GM19351 (cell line): ENCODE measurements around the gene PRRX2.

ENCODE experiments used
- ATAC-seq: cut with Tn5 transposase; IDR thresholded peaks from one replicate; pipeline ENCODE4 v1.9.1; 2021; ENCODE audit warnings: mild to moderate bottlenecking, moderate library complexity; ENCODE audit not compliant: unreplicated experiment

The PRRX2 gene

DNA sequence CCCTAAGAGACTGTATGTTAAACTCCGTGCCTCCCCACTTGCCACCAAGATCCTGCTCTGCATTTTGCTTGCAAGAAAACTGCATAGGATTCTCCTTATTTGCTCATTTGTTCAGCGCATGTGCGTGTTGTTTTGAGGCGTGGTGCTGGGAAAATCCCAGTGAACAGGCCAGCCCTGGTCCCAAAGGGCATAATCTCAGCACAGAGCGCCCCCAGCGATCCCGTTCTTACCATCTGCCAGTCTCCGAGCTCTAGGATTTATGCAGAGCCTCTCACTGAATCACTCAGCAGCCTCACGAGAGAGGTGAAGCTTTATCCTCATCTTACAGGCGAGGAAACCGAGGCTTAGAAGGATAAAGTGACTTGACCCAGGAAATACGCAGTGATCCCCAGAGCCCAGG is 11.5 kb downstream of the PRRX2 start:
- no peak for ATAC-seq

DNA sequence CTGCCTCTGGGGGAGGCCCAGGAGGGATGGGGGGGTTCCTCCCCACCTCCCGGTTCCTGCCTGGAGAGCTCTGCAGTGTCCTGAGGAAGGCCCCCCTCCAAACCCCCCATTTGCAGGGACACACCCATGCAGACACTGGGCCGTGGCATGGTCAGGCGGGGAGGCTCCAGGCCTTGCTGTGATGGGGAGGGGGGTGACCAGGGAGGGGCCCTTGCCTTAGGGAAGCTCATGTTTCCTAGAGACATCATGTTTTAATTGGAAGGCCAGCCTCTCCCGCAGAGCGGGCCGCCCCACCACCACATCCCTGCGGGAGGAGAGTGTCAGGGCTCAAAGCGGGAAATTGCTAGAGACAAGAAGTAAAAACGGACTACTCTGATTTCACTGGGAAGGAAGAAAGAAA is 12.0 kb downstream of the PRRX2 start:
- no peak for ATAC-seq

DNA sequence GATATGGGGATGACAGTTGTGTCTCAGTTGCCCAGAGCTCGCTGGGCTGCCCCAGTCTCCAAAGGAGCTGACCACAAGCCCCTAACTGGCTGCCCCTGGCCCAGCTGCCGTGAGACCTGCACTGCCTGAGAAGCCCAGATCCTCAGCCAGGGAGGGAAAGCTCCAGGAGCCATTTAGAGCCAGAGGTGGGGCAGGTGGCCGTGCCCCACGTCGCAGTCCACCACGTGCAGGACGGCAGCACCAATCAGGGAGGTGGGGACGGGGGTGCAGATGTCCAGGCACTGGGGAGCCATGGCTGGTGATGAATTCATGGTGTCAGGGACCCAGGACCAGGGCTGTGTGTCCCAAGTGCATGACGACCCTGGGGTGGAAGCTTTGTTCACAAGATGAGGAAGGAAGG is 13.4 kb downstream of the PRRX2 start:
- no peak for ATAC-seq

- no peak for ATAC-seq
Observed at GRCh38 chr9:129679537-129679936, 14.1 kb downstream of the PRRX2 start.

DNA sequence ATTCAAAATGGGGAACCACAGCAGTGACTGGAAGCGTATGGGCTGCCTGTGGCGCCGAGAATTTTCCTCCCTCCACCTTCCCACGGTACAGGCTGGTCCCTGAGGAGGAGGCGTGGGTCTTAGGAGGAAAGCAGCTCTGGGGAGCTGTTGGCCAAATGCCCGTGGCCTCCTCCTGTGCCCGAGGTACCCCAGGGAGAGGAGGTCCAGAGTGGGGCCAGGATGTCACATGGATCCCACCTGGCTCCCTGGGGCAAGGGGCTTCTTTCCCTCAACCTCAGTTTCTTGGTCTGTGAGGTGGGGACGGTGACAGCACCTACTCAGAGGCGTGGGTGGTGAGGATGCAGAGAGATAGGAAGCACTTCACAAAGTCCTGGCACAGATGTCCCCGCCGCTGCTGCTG is 16.5 kb downstream of the PRRX2 start:
- ATAC-seq, result no peak

GRCh38 chr9:129682381-129682780 is 16.9 kb downstream of the PRRX2 start:
- ATAC-seq, result no peak

DNA sequence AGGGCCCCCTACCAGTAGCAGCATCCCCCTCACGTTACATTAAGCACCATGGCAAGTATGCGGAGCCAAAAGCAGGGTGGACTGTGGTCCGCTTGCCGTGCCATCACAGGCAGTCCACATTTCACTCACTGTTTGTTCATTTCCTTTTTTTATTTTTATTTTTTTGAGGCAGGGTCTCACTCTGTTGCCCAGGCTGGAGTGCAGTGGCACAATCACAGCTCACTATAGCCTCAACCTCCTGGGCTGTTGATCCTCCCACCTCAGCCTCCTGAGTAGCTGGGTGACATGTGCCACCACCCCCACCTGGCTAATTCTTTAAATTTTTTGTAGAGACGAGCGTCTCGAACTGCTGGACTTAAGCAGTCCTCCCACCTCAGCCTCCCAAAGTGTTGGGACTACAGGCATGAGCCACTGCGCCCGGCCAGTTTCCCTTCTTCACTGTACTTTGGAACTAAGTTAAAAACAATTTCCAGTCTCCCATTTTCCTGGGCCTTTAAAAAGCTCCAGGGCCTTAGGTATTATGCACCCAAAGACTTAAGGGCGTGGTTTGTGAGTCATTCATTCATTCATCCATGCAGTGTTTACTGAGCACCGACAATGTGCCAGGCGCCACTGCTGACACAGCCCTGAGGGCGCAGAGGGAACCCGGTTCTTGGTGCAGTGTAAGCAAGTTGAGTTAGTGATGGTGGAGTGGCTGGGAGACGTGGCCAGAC is 19.9 kb downstream of the PRRX2 start:
- no peak for ATAC-seq

- ATAC-seq, result no peak
Observed at GRCh38 chr9:129685933-129686259, 20.4 kb downstream of the PRRX2 start.

DNA sequence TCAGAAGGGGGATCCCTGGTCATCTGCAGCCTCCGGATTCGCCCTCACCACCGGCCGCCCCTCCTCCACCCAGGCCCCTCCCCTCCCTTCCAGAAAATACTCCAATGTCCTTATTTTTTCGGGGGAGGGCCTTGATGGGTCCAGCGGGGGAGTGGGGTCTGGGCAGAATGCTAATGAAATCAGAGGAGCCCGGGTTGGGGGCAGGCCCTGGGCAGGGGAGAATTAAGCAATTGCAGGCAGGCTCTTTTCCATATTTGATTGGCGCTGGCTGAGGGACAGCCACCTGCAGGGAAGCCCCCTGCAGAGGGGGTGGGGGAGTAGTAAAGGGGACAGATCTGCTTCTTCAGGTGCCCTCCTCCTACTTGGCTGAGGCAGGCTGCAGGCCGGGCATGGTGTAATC is 21.3 kb downstream of the PRRX2 start:
- ATAC-seq, result no peak

GRCh38 chr9:129687391-129687790 is 21.9 kb downstream of the PRRX2 start:
- no peak for ATAC-seq

- no peak for ATAC-seq
Observed at GRCh38 chr9:129688285-129689043, 23.0 kb downstream of the PRRX2 start.

DNA sequence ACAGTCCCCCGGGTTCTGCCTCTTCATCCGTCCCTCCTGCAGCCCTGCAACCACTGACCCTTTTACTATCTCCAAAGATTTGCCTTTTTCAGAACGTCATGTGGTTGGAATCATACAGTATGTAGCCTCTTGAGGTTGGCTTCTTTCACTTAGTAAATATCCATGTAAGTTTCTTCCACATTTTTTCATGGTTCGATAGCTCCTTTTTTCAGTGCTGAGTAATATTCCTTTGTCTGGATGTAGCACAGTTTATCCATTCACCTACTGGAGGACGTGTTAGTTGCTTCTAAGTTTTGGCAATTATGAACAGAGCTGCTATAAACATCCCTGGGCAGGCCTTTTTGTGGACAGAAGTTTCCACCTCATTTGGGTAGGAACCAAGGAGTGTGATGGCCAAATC is 27.1 kb downstream of the PRRX2 start:
- no peak for ATAC-seq

DNA sequence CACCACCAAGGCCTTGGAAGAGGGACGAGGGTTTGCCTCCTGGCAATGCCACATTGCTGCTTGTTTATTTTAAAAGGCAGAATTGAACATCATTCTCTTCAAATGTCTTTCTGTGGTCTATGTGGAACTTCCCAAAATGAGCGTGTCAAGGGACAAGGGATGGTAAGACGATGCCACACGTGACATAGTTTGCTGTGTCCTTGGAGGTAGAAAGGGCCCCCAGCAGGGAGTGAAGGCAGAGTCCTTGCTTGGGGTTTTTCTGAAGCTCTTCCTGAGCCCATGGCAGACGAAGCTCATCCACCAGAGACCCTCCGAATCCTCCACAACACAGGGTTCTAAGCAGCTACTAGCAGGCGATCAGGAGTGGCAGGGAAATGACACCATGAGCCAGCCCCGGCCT is 28.3 kb downstream of the PRRX2 start:
- no peak for ATAC-seq

DNA sequence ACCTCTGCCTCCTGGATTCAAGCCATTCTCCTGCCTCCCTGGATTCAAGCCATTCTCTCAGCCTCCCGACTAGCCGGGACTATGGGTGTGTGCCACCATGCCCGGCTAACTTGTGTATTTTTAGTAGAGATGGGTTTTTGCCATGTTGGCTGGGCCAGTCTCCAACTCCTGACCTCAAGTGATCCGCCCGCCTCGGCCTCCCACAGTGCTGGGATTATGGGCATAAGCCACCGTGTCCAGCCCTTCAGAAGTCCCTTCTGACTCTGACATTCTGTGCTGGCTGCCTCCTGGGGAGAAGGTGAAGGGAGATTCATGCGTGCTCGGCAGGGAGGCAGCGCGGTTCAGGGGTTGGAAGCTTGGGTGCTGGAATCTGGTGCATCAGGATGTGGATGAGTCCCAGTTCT is 28.8 kb downstream of the PRRX2 start:
- no peak for ATAC-seq

GRCh38 chr9:129695870-129696269 is 30.4 kb downstream of the PRRX2 start:
- no peak for ATAC-seq

DNA sequence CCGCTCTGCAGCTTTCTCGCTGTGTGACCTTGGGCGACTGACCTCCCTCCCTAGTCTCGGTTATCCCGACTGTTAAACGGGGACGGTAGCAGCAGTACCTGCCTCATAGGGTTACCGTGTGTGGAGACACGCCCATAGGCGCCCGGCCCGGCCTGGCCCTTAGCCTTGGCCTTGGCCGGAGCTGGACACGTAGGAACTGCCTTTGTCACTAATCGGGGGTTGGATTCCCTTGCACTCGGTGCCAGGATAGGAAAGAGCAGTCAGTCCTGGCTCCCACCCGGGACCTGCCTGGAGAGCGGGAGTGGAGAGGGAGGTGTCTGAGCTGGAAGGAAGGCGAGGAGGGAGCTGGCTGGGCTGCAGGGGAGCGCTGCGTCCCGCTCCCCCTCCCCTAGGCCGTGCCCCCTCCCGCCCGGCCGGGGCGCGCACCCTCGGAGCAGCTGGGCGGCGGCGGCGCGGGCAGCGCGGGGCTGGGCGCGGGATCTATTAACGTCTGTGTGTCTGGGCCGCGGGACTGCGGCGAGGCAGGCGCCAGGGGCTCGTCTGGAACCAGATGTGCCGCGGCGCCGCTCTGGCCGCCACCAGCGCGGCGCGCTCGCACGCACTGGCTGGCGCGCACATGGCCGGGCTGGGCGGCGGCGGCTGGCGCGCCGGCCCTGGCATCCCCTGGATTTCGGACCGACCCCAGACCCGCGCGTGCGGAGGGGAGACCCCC is 31.7 kb downstream of the PRRX2 start:
- ATAC-seq, result no peak

DNA sequence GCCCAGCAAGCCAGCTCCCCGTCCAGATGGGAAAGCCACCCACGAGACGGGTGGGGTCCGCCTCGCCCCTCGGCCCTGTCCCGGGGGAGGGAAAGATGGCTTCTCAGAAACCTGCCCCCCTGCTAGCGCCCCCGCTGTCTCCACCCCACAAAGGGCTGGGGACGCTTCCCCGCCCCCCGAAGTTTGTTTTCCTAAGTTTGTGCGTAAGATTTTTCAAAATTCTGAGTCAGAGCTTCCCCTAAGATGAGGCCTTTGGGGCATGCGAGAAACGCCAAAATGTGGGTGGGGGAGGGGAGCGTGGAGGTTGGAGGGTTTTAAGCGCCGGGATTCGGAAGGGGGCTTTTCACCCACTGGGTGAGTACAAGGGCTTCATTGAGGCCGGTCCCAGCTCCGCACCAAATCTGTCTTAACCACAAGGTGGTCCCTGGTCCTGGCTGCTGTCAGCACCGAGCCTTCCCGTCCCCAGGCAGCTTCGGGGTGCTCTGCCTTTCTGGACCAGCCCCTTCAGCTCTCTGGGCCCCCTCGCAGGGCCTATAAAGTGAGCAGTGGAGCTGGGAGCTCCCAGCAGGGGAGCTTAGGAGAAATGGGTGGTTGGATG is 32.3 kb downstream of the PRRX2 start:
- no peak for ATAC-seq

GRCh38 chr9:129698254-129698757 is 32.9 kb downstream of the PRRX2 start:
- no peak for ATAC-seq

- ATAC-seq, result no peak
Observed at GRCh38 chr9:129701054-129701453, 35.6 kb downstream of the PRRX2 start.

DNA sequence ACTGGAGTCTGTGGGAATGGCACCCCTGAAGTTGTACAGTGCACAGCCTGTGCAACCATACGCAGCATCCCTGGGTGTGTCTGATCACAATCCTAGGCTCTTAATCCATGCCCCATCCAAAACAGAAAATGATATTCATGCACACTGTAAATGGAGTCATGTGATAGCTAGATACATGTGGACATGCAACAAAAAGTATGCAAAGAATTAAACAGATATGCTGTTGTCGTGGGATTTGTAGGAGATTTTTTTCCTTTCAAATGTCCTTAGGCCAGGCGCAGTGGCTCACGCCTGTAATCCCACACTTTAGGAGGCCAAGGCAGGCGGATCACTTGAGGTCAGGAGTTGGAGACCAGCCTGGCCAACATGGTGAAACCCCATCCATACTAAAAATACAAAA is 36.1 kb downstream of the PRRX2 start:
- ATAC-seq, result no peak
